ENCODE results near the gene PARVB. TPM values are rescaled to one million over a fixed set of nuclear protein-coding genes. Genes with fewer than 3 reads are reported as not detected.
"Not testable (repeated sequence)": the region's sequence is repeated elsewhere in the genome, so short reads cannot be mapped to it uniquely, and the experiment has no call there.

PARVB gene
- total and polyA plus RNA-seq, 2 of the 8 experiments (the other 6 are each of a cell fraction or from before 2014, with no cell fraction given), result 14.5 to 18.6 TPM

DNA sequence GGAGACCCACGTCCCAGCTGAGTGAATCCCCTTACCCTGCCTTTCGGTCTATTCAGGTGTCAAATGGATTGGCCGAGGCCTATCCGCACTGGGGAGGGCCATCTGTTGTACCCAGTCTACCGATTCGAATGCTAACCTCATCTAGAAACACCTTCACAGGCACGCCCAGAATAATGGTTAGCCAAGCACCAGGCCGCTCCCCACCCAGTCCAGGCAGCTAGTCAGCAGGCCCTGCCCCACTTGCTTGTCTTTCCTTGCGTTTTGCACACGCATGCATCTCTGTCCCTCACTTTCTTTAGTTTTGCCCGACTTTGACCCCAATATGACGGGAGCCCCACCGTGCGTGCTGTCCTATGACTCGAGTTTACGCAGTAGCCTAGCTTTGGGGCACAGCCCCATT lies 31.7 kb downstream of the PARVB start:
- DNase-seq (ENCODE audit: low read depth in 1 of 2, low spot score in 2 of 2) (no peak), FAIRE-seq (no peak)
- 91% methylated on average over 16 of the region's 16 CpGs; no CpG with 5 or more reads in 1 of the 2 experiments for WGBS, 2 experiments (ENCODE audit: extremely low coverage in 1 of 2, insufficient coverage in 1 of 2, insufficient read length in 1 of 2, insufficient replicate concordance in 2 of 2, low coverage in 1 of 2, low lambda C conversion rate in 2 of 2, missing lambda C conversion rate in 1 of 2)
- Histone ChIP-seq H4K20me1 (replicated peaks in 1 of 2; ENCODE audit: control insufficient read depth in 1 of 2, insufficient read depth in 2 of 2, low read length in 2 of 2) (no peaks in the 10 kb centered on the region), H3K36me3 (ENCODE audit: control insufficient read depth in 2 of 4, insufficient read depth in 4 of 4, low read length in 3 of 4) (no peaks in the 10 kb centered on the region), H2BK15ac (ENCODE audit: low read length) (no peak overlapping the region), H4K91ac (replicated peaks; ENCODE audit: insufficient read length, low read length) (no peak overlapping the region), H4K8ac (ENCODE audit: extremely low read depth, insufficient read depth, low read length) (no peak overlapping the region), H3K18ac (ENCODE audit: extremely low read depth, low read length) (no peak overlapping the region), H3K4me1 (replicated peaks in 1 of 4; ENCODE audit: control insufficient read depth in 3 of 4, insufficient read depth in 4 of 4, low read length in 3 of 4) (peaks cover 3 to 8% (median 5%) of the 10 kb centered on the region in 4 experiments), H3K56ac (replicated peaks; ENCODE audit: insufficient read length, low read depth, low read length) (no peak overlapping the region), H3K23me2 (ENCODE audit: low read depth, low read length) (no peaks in the 10 kb centered on the region), H3K79me1 (ENCODE audit: low read depth, low read length) (no peaks in the 10 kb centered on the region), H3K4me3 (ENCODE audit: extremely low read depth in 1 of 4, insufficient read depth in 2 of 4, low read depth in 3 of 4, low read length in 4 of 4) (no peak overlapping the region), H3K27ac (ENCODE audit: low read depth, low read length) (no peak overlapping the region), H2BK120ac (replicated peaks; ENCODE audit: low read depth, low read length) (no peak overlapping the region), H2BK20ac (ENCODE audit: low read length) (no peak overlapping the region), H3K4me2 (ENCODE audit: insufficient read depth in 1 of 2, low read depth in 2 of 2, low read length in 2 of 2) (no peak overlapping the region), H2AFZ (ENCODE audit: low read length) (no peak overlapping the region), H3K9ac (replicated peaks in 1 of 4; ENCODE audit: extremely low read depth in 1 of 4, low read depth in 3 of 4, low read length in 3 of 4) (no peak overlapping the region), H3K9me3 (ENCODE audit: insufficient read depth in 2 of 2, low read depth in 1 of 2, low read length in 1 of 2) (no peaks in the 10 kb centered on the region), H2AK5ac (ENCODE audit: low read depth, low read length) (peak overlapping the region; percentile 39; the same call in 1 of the 2 replicates), H4K5ac (ENCODE audit: insufficient read length, low read depth, low read length) (no peak overlapping the region), H3K79me2 (ENCODE audit: control insufficient read depth in 1 of 2, insufficient read depth in 2 of 2, low read length in 2 of 2) (no peaks in the 10 kb centered on the region), H3K4ac (replicated peaks; ENCODE audit: insufficient read length, low read depth, low read length) (no peak overlapping the region), H2BK5ac (ENCODE audit: low read depth, low read length) (no peak overlapping the region), H3K23ac (ENCODE audit: insufficient read length) (no peak overlapping the region), H3K27me3 (replicated peaks in 1 of 4; ENCODE audit: control insufficient read depth in 3 of 4, extremely low read depth in 1 of 4, insufficient read depth in 3 of 4, low read length in 3 of 4) (no peaks in the 10 kb centered on the region), H3K14ac (ENCODE audit: insufficient read length) (no peak overlapping the region), H2BK12ac (ENCODE audit: low read depth, low read length) (peak overlapping the region; percentile 39; the same call in 1 of the 2 replicates)
- POLR2A ChIA-PET (ENCODE audit: partially characterized antibody), result interaction anchor here (1.1 kb wide), 1 partner anchor 12 kb away, joined by 3 read pairs; no protein-coding TSS in a partner anchor
- no peak for TF ChIP-seq POLR2AphosphoS5 (IDR thresholded peaks at IDR 0.05; ENCODE audit: low read depth, low read length)
- CTCF ChIA-PET (ENCODE audit: partially characterized antibody), result interaction anchor here (1.1 to 1.4 kb wide), 3 partner anchors 10 to 28 kb away, joined by 3 to 4 read pairs (median 4); no protein-coding TSS in a partner anchor

DNA sequence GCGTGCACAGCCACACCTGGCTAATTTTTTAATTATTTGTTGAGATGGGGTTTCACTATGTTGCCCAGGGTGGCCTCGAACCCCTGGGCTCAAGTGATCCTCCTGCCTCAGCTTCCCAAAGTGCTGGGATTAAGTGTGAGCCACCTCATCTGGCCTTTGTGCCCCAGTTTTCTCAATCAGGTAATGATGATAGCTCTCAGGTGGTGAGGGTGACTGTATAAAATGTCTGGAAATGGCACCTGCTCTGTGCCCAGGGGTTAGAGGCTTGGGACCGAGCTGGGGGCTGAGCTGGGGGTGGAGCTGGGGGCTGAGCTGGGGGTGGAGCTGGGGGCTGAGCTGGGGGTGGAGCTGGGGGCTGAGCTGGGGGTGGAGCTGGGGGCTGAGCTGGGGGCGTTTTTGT lies 32.5 kb downstream of the PARVB start:
- H3K4me3 ChIP-seq (ENCODE audit: extremely low read depth in 1 of 4, insufficient read depth in 2 of 4, low read depth in 3 of 4, low read length in 4 of 4); H3K4me2 ChIP-seq (ENCODE audit: insufficient read depth in 1 of 2, low read depth in 2 of 2, low read length in 2 of 2); H2BK120ac ChIP-seq (replicated peaks; ENCODE audit: low read depth, low read length); H2BK12ac ChIP-seq (ENCODE audit: low read depth, low read length); H3K4ac ChIP-seq (replicated peaks; ENCODE audit: insufficient read length, low read depth, low read length); H3K79me2 ChIP-seq (ENCODE audit: control insufficient read depth in 1 of 2, insufficient read depth in 2 of 2, low read length in 2 of 2); POLR2A ChIA-PET (ENCODE audit: partially characterized antibody); H3K14ac ChIP-seq (ENCODE audit: insufficient read length); H2BK15ac ChIP-seq (ENCODE audit: low read length); H3K36me3 ChIP-seq (ENCODE audit: control insufficient read depth in 2 of 4, insufficient read depth in 4 of 4, low read length in 3 of 4); H3K79me1 ChIP-seq (ENCODE audit: low read depth, low read length); H2AK5ac ChIP-seq (ENCODE audit: low read depth, low read length); H3K23ac ChIP-seq (ENCODE audit: insufficient read length); H4K20me1 ChIP-seq (replicated peaks in 1 of 2; ENCODE audit: control insufficient read depth in 1 of 2, insufficient read depth in 2 of 2, low read length in 2 of 2); H2BK5ac ChIP-seq (ENCODE audit: low read depth, low read length); H3K56ac ChIP-seq (replicated peaks; ENCODE audit: insufficient read length, low read depth, low read length); FAIRE-seq; H2AFZ ChIP-seq (ENCODE audit: low read length); H3K4me1 ChIP-seq (replicated peaks in 1 of 4; ENCODE audit: control insufficient read depth in 3 of 4, insufficient read depth in 4 of 4, low read length in 3 of 4); H4K5ac ChIP-seq (ENCODE audit: insufficient read length, low read depth, low read length); H3K9me3 ChIP-seq (ENCODE audit: insufficient read depth in 2 of 2, low read depth in 1 of 2, low read length in 1 of 2); DNase-seq (ENCODE audit: low read depth in 1 of 2, low spot score in 2 of 2); H3K27me3 ChIP-seq (replicated peaks in 1 of 4; ENCODE audit: control insufficient read depth in 3 of 4, extremely low read depth in 1 of 4, insufficient read depth in 3 of 4, low read length in 3 of 4); H4K91ac ChIP-seq (replicated peaks; ENCODE audit: insufficient read length, low read length); H3K27ac ChIP-seq (ENCODE audit: low read depth, low read length); H3K18ac ChIP-seq (ENCODE audit: extremely low read depth, low read length); H4K8ac ChIP-seq (ENCODE audit: extremely low read depth, insufficient read depth, low read length); H2BK20ac ChIP-seq (ENCODE audit: low read length); H3K23me2 ChIP-seq (ENCODE audit: low read depth, low read length); H3K9ac ChIP-seq (replicated peaks in 1 of 4; ENCODE audit: extremely low read depth in 1 of 4, low read depth in 3 of 4, low read length in 3 of 4): not testable (repeated sequence)
- WGBS, 2 experiments (ENCODE audit: extremely low coverage in 1 of 2, insufficient coverage in 1 of 2, insufficient read length in 1 of 2, insufficient replicate concordance in 2 of 2, low coverage in 1 of 2, low lambda C conversion rate in 2 of 2, missing lambda C conversion rate in 1 of 2), result 96% methylated on average over 4 of the region's 4 CpGs; no CpG with 5 or more reads in 1 of the 2 experiments
- CTCF ChIA-PET (ENCODE audit: partially characterized antibody), result interaction anchor here (1.3 to 1.4 kb wide), 2 partner anchors 64 to 255 kb away, joined by 3 to 6 read pairs; no protein-coding TSS in a partner anchor
